HG03097 (cell line): Measurements from ENCODE around the gene LOXL1.
"Not testable (repeated sequence)": the region's sequence is repeated elsewhere in the genome, so short reads cannot be mapped to it uniquely, and the experiment has no call there.

Source experiments
- ATAC-seq: cut with Tn5 transposase; IDR thresholded peaks from one replicate; pipeline ENCODE4 v1.9.1; 2021; ENCODE audit not compliant: unreplicated experiment, low FRiP score

Gene LOXL1

DNA sequence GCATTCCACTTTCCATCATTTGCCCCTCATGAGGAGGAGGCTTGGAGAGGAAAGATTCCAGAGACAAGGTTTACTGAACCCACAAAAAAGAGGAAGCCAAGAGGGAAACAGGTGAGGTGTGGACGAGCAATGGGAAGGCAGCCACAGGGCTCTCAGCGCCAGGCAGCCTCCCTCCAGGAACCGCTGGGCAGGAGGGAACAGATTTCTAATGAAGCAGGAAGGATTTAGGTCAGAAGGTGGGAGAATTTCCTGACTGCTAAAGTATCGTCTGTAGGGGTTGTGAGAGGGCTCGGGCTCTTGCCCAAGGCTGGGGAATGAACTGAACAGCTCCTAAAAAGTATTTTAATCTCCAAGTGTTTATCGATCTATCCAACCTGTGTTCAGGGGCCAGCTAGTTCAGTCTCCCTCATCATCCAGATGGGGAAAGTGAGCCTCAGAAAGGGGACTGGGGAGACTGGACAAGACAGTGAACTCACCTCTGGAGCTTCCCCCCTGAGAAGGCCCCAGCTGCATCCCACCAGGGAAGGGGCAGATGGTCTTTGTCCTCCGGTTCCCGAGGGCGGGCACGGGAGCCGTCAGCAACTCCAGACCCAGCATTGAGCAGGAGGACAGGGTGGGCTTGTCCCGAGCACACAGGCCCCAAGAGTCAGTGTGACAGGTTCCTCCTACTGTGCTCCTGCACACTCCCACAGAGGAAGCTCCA, 10.5 kb downstream of the LOXL1 start:
- no peak for ATAC-seq

DNA sequence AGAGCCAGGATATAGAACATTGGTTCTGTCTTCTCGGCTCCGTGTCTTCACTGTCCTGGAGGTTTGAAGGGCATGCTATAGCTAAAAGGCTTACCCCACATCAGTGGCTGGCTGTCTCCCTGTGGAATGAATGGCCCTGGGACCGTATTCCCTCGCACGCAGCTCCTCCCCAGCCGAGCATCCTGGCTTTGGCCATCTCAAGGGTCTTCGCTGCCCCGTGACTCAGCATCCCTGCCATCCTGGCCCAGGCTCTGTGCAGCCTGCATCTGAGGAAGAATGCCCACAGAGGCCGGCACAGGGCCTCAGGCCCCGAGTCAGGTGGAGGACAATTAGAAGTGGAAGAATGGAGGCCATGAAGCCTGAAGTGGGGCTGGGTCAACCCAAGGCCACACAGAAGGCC, 11.0 kb downstream of the LOXL1 start:
- ATAC-seq: no peak

DNA sequence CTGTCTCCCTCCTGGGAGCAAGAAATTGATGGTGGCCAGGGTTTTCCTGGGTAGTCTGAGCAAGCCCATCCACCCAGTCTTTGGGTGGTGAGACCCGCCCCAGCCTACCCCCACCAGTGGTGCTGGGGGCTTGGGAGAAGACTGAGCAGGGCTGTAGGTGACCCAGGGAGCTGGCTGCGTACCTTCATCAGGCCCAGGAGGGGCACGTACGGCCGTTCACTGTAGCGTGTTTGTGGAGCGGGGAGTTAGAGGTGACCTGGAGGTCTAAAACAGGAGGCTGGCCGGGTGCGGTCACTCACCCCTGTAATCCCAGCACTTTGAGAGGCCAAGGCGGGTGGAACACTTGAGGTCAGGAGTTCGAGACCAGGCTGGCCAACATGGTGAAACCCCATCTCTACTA, 11.5 kb downstream of the LOXL1 start:
- no peak for ATAC-seq

DNA sequence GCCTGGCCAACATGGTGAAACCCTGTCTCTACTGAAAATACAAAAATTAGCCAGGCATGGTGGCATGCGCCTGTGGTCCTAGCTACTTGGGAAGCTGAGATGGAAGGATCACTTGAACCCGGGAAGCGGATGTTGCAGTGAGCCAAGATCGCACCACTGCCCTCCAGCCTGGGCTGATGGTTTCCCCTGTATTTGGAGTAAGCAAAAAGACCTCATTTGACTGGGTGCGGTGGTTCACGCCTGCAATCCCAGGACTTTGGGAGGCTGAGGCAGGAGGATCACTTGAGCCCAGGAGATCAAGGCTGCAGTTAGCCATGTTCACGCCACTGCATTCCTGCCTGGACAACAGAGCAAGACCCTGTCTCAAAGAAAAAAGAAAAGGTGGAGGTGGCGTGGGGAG, 12.3 kb downstream of the LOXL1 start:
- not testable (repeated sequence) for ATAC-seq

DNA sequence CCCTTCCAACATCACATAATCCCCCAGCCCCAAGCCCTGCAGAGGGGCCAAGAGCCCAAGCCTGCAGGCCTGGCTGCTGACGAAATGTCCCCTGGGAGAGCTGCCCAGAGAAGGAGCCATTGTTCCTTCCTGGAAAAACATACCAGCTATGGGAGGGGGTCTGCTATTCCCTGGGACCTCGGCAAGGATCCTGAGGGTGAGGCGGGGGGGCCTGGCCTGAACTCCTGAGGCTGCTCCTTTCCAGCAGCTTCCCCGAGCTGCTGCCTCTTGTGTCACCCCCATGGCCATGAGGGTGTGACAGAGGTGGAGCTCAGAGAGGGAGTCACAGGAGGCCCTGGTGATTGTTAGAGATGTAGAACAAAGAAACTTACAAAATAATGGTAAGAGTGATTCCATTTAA, 12.9 kb downstream of the LOXL1 start:
- no peak for ATAC-seq

DNA sequence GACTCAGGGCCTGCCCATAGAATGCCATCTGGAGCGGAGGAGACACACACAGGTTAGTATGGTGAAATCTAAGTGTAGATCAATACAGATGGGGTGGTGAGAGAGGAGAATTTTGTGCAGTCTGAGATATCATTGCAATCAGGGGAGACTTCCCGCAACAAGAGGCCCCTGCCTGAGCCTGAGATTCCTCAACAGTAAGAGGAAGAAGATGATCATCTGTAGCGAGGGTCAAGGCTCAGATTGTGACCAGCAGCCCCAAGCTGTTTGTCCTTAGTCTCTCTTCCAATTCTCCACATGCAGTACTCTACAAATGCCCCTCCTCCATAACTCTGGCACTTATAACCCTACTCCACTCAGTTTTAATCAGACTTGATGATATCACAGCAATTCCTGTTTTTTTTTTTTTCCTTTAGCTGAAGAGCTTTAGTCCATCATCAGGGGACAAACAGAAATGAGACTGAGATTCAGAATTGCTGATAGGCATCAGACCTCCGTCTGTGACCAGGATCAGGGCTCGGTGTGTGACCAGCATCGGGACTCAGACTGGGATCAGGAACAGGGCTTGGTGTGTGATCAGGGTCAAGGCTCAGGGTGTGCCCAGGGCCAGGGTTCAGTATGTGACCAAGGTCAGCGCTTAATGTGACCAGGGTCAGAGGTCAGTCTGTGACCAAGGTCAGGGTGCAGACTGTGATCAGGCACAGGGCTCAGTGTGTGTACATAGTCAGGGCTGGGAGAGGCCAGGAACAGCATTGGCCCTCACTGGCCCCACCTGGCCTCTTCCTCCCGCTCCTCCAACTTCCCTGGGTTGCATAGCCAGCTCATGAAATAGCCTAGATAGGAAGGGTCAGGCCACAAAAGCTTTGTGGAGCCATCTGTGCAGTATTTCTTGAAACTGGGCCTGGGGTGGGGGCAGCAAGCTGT, 14.1 kb downstream of the LOXL1 start:
- ATAC-seq: no peak

DNA sequence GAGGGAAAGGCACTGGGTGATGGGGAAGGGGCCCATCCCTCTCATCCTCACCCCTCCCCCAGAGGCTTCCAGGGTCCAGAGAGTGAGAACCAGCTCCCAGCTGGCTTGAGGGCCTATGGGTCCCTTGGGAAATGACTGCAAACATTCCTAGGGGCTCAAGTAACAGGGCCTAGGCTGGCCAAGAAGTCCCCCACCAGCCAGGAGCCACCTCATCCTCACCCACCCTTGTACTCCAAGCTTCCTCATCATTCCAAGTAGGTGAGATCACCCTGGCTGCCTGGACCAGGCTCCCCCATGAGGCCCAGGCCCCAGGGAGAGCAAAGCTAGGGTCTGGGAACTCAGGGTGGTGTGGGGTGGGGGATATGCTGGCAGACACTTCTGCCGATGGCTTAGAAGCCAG, 14.8 kb downstream of the LOXL1 start:
- ATAC-seq: no peak

DNA sequence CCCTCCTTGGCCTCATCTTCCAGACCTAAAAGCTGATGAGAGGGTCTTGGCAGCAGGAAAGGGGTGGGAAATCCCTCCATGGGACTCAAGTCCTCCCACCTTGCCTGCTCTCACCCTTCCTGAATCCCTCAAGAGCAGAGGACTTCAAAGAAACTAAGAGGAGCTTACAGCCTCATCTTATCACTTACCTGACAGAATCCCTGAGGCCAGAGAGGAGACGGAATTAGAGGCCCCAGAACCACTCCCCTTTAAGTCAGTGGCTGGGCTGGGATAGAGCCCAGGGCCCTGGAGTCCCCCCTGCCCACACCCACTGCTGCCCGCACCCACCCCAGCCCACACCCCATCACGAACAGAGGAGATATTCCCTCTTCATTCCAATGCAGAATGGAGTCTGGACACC, 15.2 kb downstream of the LOXL1 start:
- ATAC-seq: no peak

DNA sequence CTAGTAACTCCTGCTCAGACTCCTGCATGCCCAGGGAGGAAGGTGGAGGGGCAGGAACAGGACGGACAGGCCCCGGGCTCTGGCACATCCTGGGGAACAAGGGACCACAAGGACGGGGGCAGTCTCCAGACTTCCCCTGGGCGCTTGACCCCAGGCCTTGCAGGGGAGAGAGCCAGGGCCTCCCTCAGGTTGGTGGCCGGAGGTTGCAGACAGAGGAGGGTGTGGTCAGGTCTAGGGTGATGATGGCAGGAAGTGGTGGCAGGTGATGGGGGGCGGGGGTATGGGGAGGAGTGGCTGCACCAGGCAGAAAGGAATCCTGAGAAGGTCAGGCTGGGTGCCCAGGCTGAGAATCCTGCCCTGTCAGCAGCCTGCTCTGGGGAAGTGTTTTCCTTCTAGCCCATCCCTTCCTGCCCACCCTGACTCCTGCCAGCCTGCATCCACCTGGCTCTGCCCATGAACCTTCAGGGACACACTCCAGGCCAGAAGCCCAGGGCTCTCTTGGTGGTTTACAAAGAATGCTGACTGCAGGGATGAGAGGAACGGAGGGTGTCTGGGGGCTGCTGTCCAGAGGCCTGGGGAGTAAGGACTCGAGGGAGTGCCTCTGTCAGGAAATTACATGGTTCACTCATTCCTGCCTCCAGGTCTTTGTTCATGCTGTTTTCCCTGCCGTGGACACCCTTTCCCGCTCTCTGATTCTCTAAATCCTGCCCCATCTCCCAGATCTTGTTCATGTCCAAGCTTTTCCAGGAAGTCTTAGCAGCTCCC, 15.8 kb downstream of the LOXL1 start:
- ATAC-seq: no peak

DNA sequence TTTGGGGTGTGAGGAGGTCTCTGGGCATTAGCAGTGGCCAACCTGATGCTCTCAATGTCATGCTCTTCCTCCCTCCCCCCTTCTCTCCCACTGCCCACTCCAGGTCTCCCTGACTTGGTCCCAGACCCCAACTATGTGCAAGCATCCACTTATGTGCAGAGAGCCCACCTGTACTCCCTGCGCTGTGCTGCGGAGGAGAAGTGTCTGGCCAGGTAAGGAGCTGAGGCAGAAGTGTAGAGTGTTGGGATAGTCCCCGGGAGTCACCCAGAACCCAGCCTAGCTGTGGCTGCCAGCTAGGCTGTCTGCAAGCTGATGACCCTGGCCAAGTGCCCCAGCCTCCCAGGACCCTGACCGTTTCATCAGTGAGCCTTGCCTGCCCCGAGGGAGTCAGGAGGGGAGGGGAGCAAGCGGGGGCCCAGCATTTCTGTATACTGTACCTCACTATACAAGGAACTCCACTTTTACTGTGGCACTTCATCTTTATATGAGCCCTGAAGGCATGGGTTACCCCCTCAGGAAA, 16.5 kb downstream of the LOXL1 start:
- ATAC-seq: no peak

DNA sequence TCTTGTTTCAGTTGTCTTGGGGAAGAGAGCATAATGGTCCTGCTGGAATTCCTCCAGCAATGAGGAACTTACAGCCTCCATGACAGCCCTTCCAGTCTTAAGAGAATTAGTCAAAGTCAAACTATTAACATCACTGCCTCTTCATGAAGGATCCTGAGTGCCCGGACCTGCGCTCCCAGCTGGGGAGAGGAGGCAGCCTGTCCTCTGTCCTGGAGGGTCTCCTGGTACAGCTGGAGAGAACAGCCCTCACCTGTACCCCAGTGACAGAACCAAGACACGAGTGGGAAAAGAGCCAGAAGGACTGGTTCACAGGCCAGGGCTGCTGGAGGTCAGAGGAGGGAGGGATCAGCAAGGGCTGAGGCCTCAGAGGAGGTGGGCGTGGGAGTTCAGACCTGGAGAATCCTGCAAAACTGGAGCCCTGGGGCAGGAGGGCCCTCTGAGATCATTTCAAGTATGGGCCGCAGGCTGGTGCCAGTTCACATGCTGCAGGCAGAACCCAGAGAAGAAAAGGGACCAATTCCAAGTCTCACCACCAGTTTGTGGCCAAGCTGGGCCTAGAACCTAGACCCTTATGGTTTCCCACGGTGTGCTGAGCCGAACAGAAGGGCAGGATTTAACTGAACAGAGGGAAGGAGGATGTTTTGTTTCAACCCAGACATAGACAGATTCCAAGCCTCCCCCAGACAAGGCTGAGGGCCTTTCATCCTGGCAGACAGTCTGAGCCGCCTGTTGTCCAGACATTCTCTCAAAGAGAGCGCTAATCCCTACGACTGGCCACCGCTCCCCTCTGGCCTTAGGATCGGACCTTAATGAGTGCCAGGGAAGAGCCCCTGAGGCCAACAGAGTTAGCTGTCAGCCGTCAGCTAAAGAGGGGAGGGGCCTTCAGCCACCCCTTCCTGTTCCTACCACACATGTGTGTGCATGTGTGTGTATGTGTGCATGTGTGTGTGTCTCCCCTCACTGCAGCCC, 18.2 kb downstream of the LOXL1 start:
- no peak for ATAC-seq

DNA sequence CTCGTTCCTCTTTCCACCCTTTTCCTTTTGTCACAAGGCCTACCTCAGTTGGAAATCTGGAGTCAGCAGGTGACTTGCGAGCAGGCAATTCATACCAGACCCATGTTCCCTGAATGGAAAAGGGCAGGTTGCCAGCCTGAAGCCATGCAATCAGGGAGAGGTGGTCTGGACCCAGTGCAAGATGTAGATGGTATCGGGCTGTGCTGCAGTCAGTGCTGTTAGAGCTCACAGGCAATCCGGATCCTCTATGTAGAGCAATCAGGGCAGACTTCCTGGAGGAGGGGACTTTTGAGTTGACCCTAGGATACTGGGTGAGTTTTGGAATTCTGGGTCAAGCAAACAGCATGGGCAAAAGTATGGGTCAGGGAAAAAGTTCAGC, 18.9 kb downstream of the LOXL1 start:
- no peak for ATAC-seq

DNA sequence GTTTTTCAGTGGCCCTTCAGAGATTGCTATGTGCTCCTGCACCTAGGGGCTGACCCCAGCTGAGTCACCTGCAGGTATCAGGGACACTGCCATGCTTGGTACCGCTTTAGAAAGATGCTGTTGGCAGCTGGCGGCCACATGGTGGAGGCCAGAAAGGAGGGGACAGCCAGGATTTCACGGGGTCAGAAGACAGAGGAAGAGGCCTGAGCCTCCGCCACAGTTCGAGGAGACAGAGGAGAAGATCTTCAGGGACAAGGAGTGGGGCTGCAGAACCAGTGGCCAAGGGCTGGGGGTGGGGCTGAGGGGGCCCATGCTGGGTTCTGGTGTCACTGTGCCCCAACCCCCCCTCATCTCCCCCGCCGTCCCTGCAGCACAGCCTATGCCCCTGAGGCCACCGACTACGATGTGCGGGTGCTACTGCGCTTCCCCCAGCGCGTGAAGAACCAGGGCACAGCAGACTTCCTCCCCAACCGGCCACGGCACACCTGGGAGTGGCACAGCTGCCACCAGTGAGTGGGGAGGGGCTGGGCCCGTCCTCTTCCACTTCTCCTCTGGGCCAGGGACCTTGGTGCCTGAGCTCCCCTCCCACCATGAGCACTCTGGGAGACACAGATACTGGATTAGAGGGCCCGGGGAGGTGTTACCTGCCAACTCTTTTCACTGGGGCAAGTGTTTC, 19.9 kb downstream of the LOXL1 start:
- ATAC-seq: no peak

DNA sequence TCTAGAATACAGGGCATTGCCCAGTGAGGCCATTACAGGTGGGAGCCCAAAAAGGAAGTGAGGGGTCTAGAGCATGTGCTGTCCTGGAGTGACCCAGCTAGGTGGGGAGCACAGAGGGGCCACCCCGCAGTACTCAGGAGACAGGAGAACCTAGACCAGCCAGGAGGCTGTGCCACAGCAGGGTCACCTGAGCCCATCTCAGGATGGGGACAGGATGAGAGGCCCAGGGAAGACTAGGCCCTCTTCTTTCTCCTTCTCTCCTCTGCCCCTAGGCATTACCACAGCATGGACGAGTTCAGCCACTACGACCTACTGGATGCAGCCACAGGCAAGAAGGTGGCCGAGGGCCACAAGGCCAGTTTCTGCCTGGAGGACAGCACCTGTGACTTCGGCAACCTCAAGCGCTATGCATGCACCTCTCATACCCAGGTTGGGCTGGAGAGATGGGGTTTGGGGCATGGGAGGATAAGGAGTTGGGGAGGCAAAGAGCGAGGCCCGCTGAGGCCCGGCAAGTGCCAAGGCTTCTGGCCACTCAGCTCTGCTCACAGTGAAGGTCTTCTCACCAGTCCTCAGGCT, 20.6 kb downstream of the LOXL1 start:
- no peak for ATAC-seq

DNA sequence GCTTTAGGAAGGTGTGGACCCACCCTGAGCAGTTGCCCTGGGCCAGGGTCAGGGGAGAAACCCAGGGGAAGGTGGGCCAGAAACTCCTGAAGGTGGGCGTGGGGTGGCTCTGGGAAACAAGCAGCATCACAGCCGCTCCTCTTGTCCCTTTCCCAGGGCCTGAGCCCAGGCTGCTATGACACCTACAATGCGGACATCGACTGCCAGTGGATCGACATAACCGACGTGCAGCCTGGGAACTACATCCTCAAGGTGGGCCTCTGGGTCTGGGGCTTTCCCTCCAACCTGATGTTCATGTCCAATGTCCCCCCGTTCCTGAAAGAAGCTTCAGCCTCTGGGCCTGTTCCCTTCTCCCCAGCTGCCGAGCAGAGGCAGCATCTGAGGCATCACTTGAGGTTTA, 21.4 kb downstream of the LOXL1 start:
- ATAC-seq: no peak

DNA sequence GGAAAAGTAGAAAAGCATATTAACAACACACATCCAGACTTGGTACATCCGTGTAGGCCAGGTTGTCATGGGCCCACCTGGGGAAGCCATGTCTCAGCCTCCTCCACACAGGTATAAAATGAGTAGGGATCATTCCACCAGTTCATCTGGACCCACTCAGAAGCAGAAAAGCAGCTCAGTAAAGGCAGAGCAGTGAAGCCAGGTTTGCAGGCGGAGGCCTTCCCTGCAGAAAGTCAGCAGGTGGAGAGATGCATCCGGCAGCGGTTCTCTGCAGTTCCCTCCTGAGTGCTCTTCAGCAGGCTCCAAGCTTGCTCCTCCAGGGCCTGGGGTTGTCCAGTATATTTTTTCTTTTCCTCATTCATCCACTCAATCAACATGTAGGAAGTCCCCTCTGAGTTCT, 22.1 kb downstream of the LOXL1 start:
- no peak for ATAC-seq

DNA sequence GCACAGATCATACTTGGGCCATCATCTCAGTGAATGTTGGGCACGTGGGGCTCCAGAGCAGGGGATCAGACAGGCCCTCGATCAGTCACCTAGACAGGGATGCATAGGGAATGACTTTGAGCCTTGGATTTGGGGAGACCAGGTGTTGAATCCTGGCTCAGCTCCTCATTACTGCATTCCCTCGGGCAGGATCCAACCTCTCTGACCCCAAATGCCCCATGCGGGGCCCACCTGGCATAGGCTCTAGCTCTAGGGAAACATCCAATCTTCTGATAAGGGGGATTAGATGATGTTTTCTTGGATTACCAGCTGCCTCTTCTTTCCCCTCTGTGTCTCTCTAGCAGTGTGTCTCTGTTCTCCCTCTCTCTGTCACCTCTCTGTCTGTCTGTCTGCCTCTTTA, 22.7 kb downstream of the LOXL1 start:
- no peak for ATAC-seq

DNA sequence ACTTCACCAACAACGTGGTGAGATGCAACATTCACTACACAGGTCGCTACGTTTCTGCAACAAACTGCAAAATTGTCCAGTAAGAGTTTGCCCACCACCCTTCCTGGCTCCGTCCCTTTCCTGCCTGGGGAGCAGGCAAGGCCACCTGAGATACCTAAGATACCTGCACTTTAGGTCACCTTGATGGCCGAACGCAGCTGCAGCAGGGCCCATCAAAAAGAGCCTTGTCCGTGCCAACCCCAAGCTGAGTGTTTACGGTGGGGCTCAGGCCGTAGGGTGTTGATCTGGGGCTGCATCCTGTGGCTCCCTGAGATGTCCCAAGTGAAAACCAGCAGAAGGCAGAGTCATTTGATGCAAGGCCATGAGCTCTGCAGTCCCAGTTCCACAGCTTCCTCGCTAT, 23.2 kb downstream of the LOXL1 start:
- ATAC-seq: no peak

DNA sequence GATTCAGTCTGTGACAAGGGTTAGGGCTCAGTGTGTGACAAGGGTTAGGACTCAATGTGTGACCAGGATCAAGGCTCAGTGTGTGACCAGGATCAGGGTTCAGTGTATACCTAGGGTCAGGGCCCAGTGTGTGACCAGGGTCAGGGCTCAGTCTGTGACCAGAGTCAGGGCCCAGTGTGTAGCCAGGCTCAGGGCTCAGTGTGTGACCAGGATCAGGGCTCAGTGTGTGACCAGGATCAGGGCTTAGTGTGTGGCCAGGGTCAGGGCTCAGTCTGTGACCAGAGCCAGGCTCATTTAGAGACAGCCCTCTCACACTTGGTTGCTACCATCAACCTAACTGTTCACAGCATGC, 24.2 kb downstream of the LOXL1 start:
- ATAC-seq: no peak
